ENCODE measurements around the gene ADD1.
A peak's percentile ranks its signal among the peaks of the same experiment; 100 is the strongest.

The ADD1 gene

GRCh38 chr4:2805712-2806389 lies 37.8 kb upstream of the ADD1 start:
- no peak for DNase-seq

- DNase-seq, result peak; percentile 45
Observed at GRCh38 chr4:2806390-2807355, 37.0 kb upstream of the ADD1 start.

GRCh38 chr4:2807571-2807970 lies 36.1 kb upstream of the ADD1 start:
- no peak for DNase-seq

- no peak for DNase-seq
Observed at GRCh38 chr4:2808001-2808400, 35.6 kb upstream of the ADD1 start.

GRCh38 chr4:2809610-2810180 lies 33.9 kb upstream of the ADD1 start:
- peak; percentile 17 for DNase-seq

GRCh38 chr4:2810388-2810787 lies 33.3 kb upstream of the ADD1 start:
- no peak for DNase-seq

GRCh38 chr4:2811830-2812611 lies 31.6 kb upstream of the ADD1 start:
- DNase-seq, result peak; percentile 38

GRCh38 chr4:2812612-2813354 lies 30.9 kb upstream of the ADD1 start:
- DNase-seq, result no peak

- DNase-seq, result no peak
Observed at GRCh38 chr4:2813446-2814405, 29.9 kb upstream of the ADD1 start.

GRCh38 chr4:2814627-2815270 lies 28.9 kb upstream of the ADD1 start:
- DNase-seq, result no peak

- DNase-seq, result no peak
Observed at GRCh38 chr4:2816401-2816954, 27.2 kb upstream of the ADD1 start.

- DNase-seq, result no peak
Observed at GRCh38 chr4:2817137-2817536, 26.5 kb upstream of the ADD1 start.

GRCh38 chr4:2817701-2818350 lies 25.8 kb upstream of the ADD1 start:
- DNase-seq, result no peak

- DNase-seq, result no peak
Observed at GRCh38 chr4:2818351-2818939, 25.2 kb upstream of the ADD1 start.

- no peak for DNase-seq
Observed at GRCh38 chr4:2819244-2820215, 24.1 kb upstream of the ADD1 start.

GRCh38 chr4:2820216-2820982 lies 23.2 kb upstream of the ADD1 start:
- DNase-seq, result no peak

Data from midbrain (tissue), 1 donor.